Hematopoietic multipotent progenitor cell treated with erythropoietin and hydrocortisone succinate and interleukin-3 and kit ligand, for 8 days (in vitro differentiated cells): ENCODE measurements around the gene LIMS4.
"Not testable (repeated sequence)": the region's sequence is repeated elsewhere in the genome, so short reads cannot be mapped to it uniquely, and the experiment has no call there.

Source experiments
- DNase-seq: peaks from one replicate; pipeline ENCODE4 v3.0.0-alpha.2; 2015

The LIMS4 gene

GRCh38 chr2:110449127-110449947, 23.3 kb downstream of the LIMS4 start:
- not testable (repeated sequence) for DNase-seq

GRCh38 chr2:110446644-110447043, 26.0 kb downstream of the LIMS4 start:
- DNase-seq = not testable (repeated sequence)

GRCh38 chr2:110443305-110444005, 29.2 kb downstream of the LIMS4 start:
- DNase-seq = not testable (repeated sequence)

GRCh38 chr2:110441905-110442304, 30.7 kb downstream of the LIMS4 start:
- not testable (repeated sequence) for DNase-seq

GRCh38 chr2:110434565-110434964, 38.1 kb downstream of the LIMS4 start:
- not testable (repeated sequence) for DNase-seq

GRCh38 chr2:110425725-110426124, 46.9 kb downstream of the LIMS4 start:
- not testable (repeated sequence) for DNase-seq

GRCh38 chr2:110424421-110424820, 48.2 kb downstream of the LIMS4 start:
- not testable (repeated sequence) for DNase-seq

- DNase-seq = not testable (repeated sequence)
Observed at GRCh38 chr2:110423574-110423962, 49.0 kb downstream of the LIMS4 start.

GRCh38 chr2:110422852-110423573, 49.6 kb downstream of the LIMS4 start:
- not testable (repeated sequence) for DNase-seq

- not testable (repeated sequence) for DNase-seq
Observed at GRCh38 chr2:110420641-110421354, 51.8 kb downstream of the LIMS4 start.

GRCh38 chr2:110407142-110407541, 65.5 kb downstream of the LIMS4 start:
- not testable (repeated sequence) for DNase-seq

- DNase-seq = not testable (repeated sequence)
Observed at GRCh38 chr2:110404988-110405387, 67.6 kb downstream of the LIMS4 start.

GRCh38 chr2:110404246-110404645, 68.4 kb downstream of the LIMS4 start:
- DNase-seq = not testable (repeated sequence)

GRCh38 chr2:110401001-110401618, 71.5 kb downstream of the LIMS4 start:
- DNase-seq = not testable (repeated sequence)

- not testable (repeated sequence) for DNase-seq
Observed at GRCh38 chr2:110399378-110399777, 73.2 kb downstream of the LIMS4 start.

GRCh38 chr2:110395990-110396389, 76.6 kb downstream of the LIMS4 start:
- not testable (repeated sequence) for DNase-seq
